HepG2 (cell line): ENCODE measurements around the gene DNASE1. TPM values are rescaled to one million over a fixed set of nuclear protein-coding genes. Genes with fewer than 3 reads are reported as not detected.

ENCODE experiments used
- AGO1 ChIP-seq: fragments of 200-400 bp; formaldehyde crosslinking; IDR thresholded peaks from 2 replicates; pipeline ENCODE4 v1.6.1; 2017; ENCODE audit warnings: mild to moderate bottlenecking, low read depth, low read length, moderate library complexity; ENCODE audit not compliant: poor library complexity, severe bottlenecking
- ELF3 ChIP-seq: IDR thresholded peaks from 2 replicates; pipeline ENCODE4 v1.6.1; 2016; ENCODE audit warnings: missing genetic modification reagents, missing compliant biosample characterization
- ELK4 ChIP-seq: sonication (generic); formaldehyde crosslinking; IDR thresholded peaks from 2 replicates; pipeline ENCODE4 v1.9.0; 2021; ENCODE audit warnings: missing genetic modification reagents, borderline replicate concordance
- FOXJ3 ChIP-seq: sonication (generic); formaldehyde crosslinking; IDR thresholded peaks from 2 replicates; pipeline ENCODE4 v1.4.0; 2020; ENCODE audit warnings: missing genetic modification reagents, mild to moderate bottlenecking, borderline replicate concordance
- HNF4G ChIP-seq, 2 experiments: sonication (generic) in 1 of 2; formaldehyde crosslinking in 1 of 2; IDR thresholded peaks; 2 replicates each; pipeline versions ENCODE4 v1.4.0 to v1.6.1; 2011 to 2020; ENCODE audit warnings: borderline replicate concordance in 2 of 2, low read depth in 2 of 2, mild to moderate bottlenecking in 2 of 2, low read length in 1 of 2, missing genetic modification reagents in 1 of 2, moderate library complexity in 1 of 2
- IRF9 ChIP-seq: sonication (generic); formaldehyde crosslinking; IDR thresholded peaks from 2 replicates; pipeline ENCODE4 v1.8.0; 2022; ENCODE audit warnings: missing genetic modification reagents, mild to moderate bottlenecking, borderline replicate concordance
- KAT8 ChIP-seq: IDR thresholded peaks from 2 replicates; pipeline ENCODE4 v1.6.1; 2016; ENCODE audit warnings: missing genetic modification reagents, missing compliant biosample characterization
- LCORL ChIP-seq, 2 experiments: fragments of 450-650 bp in 1 of 2; sonication (generic) in 1 of 2; formaldehyde crosslinking in 1 of 2; IDR thresholded peaks; 2 replicates each; pipeline versions ENCODE4 v1.5.0 to v1.6.1; 2017 to 2020; ENCODE audit warnings: antibody characterized with exemption in 1 of 2, missing genetic modification reagents in 1 of 2
- NCOR1 ChIP-seq: fragments of 200-600 bp; sonication (generic); IDR thresholded peaks from 2 replicates; pipeline ENCODE4 v1.7.0; 2017; ENCODE audit warnings: antibody characterized with exemption, low read length, borderline replicate concordance
- PRMT3 ChIP-seq: sonication (generic); formaldehyde crosslinking; IDR thresholded peaks from 2 replicates; pipeline ENCODE4 v1.8.1; 2022; ENCODE audit warnings: low read depth, mild to moderate bottlenecking, moderate library complexity, missing genetic modification reagents, borderline replicate concordance
- RCOR2 ChIP-seq: IDR thresholded peaks from 2 replicates; pipeline ENCODE4 v1.6.1; 2016; ENCODE audit warnings: missing biosample characterization, missing genetic modification reagents
- SOX6 ChIP-seq, 2 experiments: fragments of 450-650 bp in 1 of 2; sonication (generic) in 1 of 2; formaldehyde crosslinking in 1 of 2; IDR thresholded peaks; 2 replicates each; pipeline versions ENCODE4 v1.4.0 to v1.6.1; 2017 to 2020; ENCODE audit warnings: antibody characterized with exemption in 1 of 2, mild to moderate bottlenecking in 1 of 2, missing genetic modification reagents in 1 of 2
- TRIM22 ChIP-seq: fragments of 450-650 bp; IDR thresholded peaks from 2 replicates; pipeline ENCODE4 v1.6.1; 2017
- YEATS4 ChIP-seq: sonication (generic); formaldehyde crosslinking; IDR thresholded peaks from 2 replicates; pipeline ENCODE4 v1.4.0; 2020; ENCODE audit warnings: missing genetic modification reagents, borderline replicate concordance
- ZBTB25 ChIP-seq: IDR thresholded peaks from 2 replicates; pipeline ENCODE4 v1.6.1; 2018; ENCODE audit warnings: missing genetic modification reagents
- ZGPAT ChIP-seq: IDR thresholded peaks from 2 replicates; pipeline ENCODE4 v1.6.1; 2016; ENCODE audit warnings: mild to moderate bottlenecking
- ZMAT3 ChIP-seq: sonication (generic); formaldehyde crosslinking; conservative IDR thresholded peaks from 2 replicates; pipeline ENCODE4 v1.7.0; 2021; ENCODE audit warnings: missing genetic modification reagents
- ZNF124 ChIP-seq: sonication (generic); formaldehyde crosslinking; IDR thresholded peaks from 2 replicates; pipeline ENCODE4 v1.4.0; 2020; ENCODE audit warnings: missing genetic modification reagents
- ZNF430 ChIP-seq: sonication (generic); formaldehyde crosslinking; IDR thresholded peaks from 2 replicates; pipeline ENCODE4 v1.9.0; 2021; ENCODE audit warnings: mild to moderate bottlenecking, missing genetic modification reagents
- polyA plus RNA-seq, 8 experiments: library from polyadenylated mRNA; depleted of rRNA in 3 of 8; stranded (reverse) in 7 of 8; unstranded in 1 of 8; fragments of >200 nt; fragmentation: Illumina TruSeq in 4 of 8; extraction: Trizol in 4 of 8; gene quantifications; 2 replicates each; pipeline versions ENCODE4 v1.2.1 to v1.2.3, GENCODE V29; 2011 to 2016; ENCODE audit warnings: low read depth in 4 of 8, missing spikeins in 1 of 8, mixed read lengths in 1 of 8; ENCODE audit not compliant: insufficient read depth in 1 of 8
- total RNA-seq, 5 experiments: library from RNA; depleted of rRNA; stranded (reverse); fragments of >200 nt; fragmentation: Illumina TruSeq; extraction: Trizol; gene quantifications; 2 replicates each; pipeline ENCODE4 v1.2.3, GENCODE V29; 2016; ENCODE audit warnings: low read depth in 1 of 5

DNASE1 gene
- total and polyA plus RNA-seq, 2 of the 13 experiments (the other 11 are each of a cell fraction or from before 2014, with no cell fraction given), result 7.1 to 11.1 TPM

- TF ChIP-seq LCORL (IDR thresholded peaks at IDR 0.05), result no peak
- TF ChIP-seq LCORL (CRISPR knock-in tag; IDR thresholded peaks at IDR 0.05), result peak; percentile 36; the same call in 1 of the 2 replicates
- no peak for TF ChIP-seq NCOR1
- peak; percentile 77 for TF ChIP-seq ELF3 (CRISPR knock-in tag)
- TF ChIP-seq ZMAT3 (CRISPR knock-in tag), result 0 out of 2 replicates have a peak, but pooled peaks have one; percentile 23
- TF ChIP-seq RCOR2 (CRISPR knock-in tag), result no peak
- TF ChIP-seq ZGPAT (CRISPR knock-in tag), result peak; percentile 33; the same call in 1 of the 2 replicates
- peak; percentile 68; the same call in 1 of the 2 replicates for TF ChIP-seq YEATS4 (CRISPR knock-in tag)
- TF ChIP-seq TRIM22, result no peak
- peak; percentile 36; the same call in 1 of the 2 replicates for TF ChIP-seq IRF9 (CRISPR knock-in tag)
- no peak for TF ChIP-seq AGO1
- TF ChIP-seq FOXJ3, result no peak
- TF ChIP-seq KAT8 (CRISPR knock-in tag), result peak; percentile 79
- TF ChIP-seq ELK4 (CRISPR knock-in tag), result peak; percentile 11; the same call in 1 of the 2 replicates
- TF ChIP-seq SOX6 (IDR thresholded peaks at IDR 0.05), result no peak
- TF ChIP-seq SOX6 (CRISPR knock-in tag; IDR thresholded peaks at IDR 0.05), result no peak
- no peak for TF ChIP-seq PRMT3 (CRISPR knock-in tag)
- TF ChIP-seq ZBTB25, result no peak
- TF ChIP-seq ZNF430, result 0 out of 2 replicates have a peak, but pooled peaks have one; percentile 59
- TF ChIP-seq HNF4G (IDR thresholded peaks at IDR 0.05; ENCODE audit: borderline replicate concordance, low read depth, low read length), result no peak
- TF ChIP-seq HNF4G (CRISPR knock-in tag; IDR thresholded peaks at IDR 0.05; ENCODE audit: borderline replicate concordance, low read depth), result no peak
- 0 out of 2 replicates have a peak, but pooled peaks have one; percentile 3 for TF ChIP-seq ZNF124 (CRISPR knock-in tag)
Measured at GRCh38 chr16:3611146-3611975, 43.1 kb upstream of the DNASE1 start, which contains the start of gene SLX4 (continued).
